ENCODE measurements around the gene MYCBP2. TPM values are rescaled to one million over a fixed set of nuclear protein-coding genes. Genes with fewer than 3 reads are reported as not detected.

MYCBP2 gene
- total RNA-seq, 3 donors from 2014 or later: 179 to 282 (median 181) TPM

DNA sequence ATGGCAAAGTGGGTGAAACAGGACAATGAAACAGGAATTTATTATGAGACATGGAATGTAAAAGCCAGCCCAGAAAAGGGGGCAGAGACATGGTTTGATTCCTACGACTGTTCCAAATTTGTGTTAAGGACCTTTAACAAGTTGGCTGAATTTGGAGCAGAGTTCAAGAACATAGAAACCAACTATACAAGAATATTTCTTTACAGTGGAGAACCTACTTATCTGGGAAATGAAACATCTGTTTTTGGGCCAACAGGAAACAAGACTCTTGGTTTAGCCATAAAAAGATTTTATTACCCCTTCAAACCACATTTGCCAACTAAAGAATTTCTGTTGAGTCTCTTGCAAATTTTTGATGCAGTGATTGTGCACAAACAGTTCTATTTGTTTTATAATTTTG is 326.4 kb downstream of the MYCBP2 start:
- TF ChIP-seq POLR2A (IDR thresholded peaks at IDR 0.05) (no peak), POLR2AphosphoS5 (IDR thresholded peaks at IDR 0.05) (no peak)
- TF ChIP-seq, protein P1, sequence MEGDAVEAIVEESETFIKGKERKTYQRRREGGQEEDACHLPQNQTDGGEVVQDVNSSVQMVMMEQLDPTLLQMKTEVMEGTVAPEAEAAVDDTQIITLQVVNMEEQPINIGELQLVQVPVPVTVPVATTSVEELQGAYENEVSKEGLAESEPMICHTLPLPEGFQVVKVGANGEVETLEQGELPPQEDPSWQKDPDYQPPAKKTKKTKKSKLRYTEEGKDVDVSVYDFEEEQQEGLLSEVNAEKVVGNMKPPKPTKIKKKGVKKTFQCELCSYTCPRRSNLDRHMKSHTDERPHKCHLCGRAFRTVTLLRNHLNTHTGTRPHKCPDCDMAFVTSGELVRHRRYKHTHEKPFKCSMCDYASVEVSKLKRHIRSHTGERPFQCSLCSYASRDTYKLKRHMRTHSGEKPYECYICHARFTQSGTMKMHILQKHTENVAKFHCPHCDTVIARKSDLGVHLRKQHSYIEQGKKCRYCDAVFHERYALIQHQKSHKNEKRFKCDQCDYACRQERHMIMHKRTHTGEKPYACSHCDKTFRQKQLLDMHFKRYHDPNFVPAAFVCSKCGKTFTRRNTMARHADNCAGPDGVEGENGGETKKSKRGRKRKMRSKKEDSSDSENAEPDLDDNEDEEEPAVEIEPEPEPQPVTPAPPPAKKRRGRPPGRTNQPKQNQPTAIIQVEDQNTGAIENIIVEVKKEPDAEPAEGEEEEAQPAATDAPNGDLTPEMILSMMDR (IDR thresholded peaks at IDR 0.05): no peak
- Histone ChIP-seq H3K36me3 (no peaks in the 10 kb centered on the region), H3K9me3 (no peaks in the 10 kb centered on the region), H3K4me3 (no peak overlapping the region), H3K27ac (no peak overlapping the region), H3K4me1 (no peaks in the 10 kb centered on the region), H3K27me3 (no peaks in the 10 kb centered on the region)
- no peak for DNase-seq (ENCODE audit: low spot score in 2 of 2)
- intact Hi-C loops (cut with DNase I; ENCODE audit: low total_unique reads): no loop called here

Other genes with a start within 250 kb of the MYCBP2 start
- gene SCEL, start 208.6 kb upstream of the MYCBP2 start, total RNA-seq: under 1 TPM in 2 of 3 donors, not detected in 1; under 0.01 to 0.88 TPM